AG08395 (cell line): ENCODE data around the gene PLEKHM3.
"Not testable (repeated sequence)": the region's sequence is repeated elsewhere in the genome, so short reads cannot be mapped to it uniquely, and the experiment has no call there.

Source experiments
- DNase-seq: peaks from one replicate; pipeline ENCODE4 v3.0.0; 2012; ENCODE audit warnings: mixed read lengths, low spot score

The PLEKHM3 gene

DNA sequence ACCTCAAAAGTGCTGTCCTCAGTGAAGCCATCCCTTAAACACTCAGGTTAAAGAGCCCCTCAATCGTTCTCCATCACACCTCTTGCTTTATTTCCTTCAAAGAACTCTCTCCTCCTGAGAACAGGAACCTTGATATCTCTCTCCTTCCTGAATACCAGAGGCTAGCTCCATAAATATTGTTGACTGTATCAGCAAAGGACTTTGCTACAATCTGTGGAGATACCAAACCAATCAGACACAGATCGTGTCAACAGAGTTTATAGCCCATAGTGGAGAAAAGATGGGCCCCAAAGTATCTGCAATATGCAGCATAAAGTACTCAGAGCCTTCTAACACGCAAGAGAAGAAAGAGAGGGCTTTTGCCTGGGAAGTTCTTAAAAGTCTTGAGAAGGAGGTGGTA lies 36.4 kb downstream of the PLEKHM3 start:
- no peak for DNase-seq

DNA sequence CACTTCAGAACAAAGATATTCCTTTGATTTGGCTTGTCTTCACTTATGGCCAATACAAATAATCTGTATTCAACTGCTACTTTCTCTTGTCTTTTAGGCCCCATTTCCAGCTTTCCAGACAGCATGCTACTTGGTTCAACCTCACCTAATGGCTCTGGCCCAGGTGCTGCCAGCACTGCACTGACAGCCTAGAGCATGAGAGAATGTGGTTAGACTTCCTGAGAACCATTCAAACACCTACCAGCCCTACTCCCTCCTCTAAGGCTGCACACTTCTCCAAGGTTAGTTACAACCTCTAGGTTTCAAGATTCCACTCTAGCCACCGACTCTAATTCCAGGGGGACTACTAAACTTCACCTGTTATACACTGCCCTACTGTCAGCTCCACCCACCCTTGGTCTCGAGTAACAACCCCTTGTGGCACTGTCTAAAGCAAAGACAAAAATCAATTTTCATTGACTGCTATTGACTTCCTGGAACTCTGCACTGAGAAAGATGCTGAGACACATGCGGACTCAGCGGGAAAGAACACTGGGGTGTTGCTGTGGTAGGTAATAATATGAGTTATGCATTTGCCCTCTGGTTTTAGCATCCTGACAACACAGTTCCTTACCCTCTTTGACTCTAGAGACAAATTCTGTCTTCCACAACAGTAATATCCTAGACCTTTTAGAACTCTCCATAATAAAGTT lies 38.2 kb downstream of the PLEKHM3 start:
- DNase-seq = no peak

DNA sequence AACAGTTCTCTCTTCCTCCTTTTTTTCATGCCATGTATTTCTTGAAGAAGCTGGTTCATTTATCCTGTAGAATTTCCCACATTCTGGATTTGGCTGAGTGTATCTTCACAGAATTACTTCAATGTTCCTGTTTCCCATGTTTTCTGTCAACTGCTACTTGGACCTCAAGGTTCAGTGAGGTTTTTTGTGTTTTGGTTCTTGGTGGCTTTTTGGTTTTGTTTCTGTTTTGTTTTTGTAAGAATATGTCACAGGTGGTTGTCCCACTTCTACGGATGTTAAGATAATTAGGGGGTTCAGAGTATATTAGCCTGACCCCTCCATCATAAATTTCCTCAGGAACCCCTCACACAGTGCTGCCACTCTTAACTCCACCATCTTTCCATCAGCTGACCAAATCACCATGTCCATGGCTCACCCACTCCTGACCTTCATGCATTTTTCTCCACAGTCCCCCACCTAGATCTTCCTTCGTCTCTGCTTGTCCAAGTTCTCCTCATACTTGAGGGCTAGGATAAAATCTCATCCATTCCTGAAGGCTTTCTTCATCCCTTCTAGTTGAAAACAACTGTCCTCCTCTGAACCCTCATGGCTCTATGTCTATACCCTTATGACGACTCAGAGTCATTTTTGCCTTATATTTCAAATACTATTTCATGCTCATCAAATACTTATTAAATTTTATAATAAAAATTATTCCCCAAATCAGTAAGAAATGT lies 40.4 kb downstream of the PLEKHM3 start:
- no peak for DNase-seq

DNA sequence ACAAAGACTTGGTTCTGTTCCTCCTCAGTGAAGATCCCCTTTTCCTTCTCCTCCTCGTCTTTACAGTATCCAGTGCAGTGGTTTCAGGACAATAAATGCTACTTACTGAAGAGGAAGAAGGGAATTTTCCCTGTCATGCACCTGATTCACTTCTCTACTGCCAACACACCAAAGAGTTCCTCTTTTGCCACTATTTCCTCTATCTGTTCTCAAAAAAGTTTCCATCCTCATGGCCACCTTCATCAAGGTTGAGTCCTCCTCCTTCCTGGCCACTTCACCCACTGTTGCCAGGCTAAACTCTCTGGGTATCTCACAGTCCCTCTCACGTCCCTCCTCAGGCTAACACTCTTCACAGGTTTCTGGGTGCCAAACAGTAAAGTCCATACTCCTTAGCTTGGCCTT lies 41.7 kb downstream of the PLEKHM3 start:
- DNase-seq = no peak

DNA sequence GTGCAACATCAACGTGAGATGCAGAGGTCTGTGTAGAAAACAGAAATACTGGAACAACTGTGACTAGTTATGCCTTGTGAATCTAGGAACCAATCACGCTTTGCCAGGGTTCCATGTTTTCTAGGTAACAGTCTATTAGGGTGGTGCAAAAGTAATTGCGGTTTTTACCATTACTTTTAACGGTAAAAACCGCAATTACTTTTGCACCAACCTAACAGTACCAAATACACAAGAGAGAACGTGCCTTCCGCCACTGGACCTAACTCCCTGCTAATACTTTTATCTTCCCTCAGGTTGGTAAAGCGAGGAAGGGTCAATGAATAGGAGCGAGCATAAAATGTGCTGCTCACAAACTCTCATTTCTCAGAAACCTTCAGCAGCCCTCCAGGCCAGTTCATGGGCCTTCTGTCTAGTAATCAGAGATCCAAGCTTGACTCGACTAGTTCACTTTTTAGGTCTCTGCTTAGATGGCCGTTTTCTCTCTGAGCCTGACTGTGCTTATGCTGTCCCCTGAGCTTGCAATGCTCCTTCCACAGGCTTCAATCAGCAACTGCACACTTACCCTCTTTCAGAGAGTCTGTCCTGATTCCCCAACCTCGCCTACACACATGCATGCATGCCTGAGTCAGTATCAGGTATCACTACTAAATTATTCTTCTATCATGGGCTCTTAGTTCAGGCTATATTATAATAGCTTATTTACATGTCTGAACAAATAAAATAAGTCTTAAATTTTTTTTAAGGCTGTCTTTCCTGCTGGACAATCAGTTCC lies 47.0 kb downstream of the PLEKHM3 start:
- DNase-seq = no peak

DNA sequence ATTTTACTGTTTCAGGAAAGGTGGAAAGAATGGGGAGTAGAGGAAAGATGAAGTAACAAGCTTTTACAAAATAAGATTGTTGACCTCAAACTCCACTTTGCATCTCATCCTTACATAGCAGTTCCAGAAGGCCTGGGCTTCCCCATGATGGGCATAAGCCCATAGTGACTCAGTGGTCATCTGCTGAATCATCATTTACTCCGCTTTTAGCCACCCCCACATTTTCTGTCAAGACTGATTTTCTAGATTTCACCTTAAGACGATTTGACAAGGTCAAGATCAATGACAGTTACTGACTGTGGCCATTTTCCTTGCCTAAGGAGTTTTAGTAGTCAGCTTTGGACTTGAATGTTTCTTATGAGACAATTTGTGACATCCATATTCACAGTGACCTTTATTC lies 49.4 kb downstream of the PLEKHM3 start:
- DNase-seq = no peak

DNA sequence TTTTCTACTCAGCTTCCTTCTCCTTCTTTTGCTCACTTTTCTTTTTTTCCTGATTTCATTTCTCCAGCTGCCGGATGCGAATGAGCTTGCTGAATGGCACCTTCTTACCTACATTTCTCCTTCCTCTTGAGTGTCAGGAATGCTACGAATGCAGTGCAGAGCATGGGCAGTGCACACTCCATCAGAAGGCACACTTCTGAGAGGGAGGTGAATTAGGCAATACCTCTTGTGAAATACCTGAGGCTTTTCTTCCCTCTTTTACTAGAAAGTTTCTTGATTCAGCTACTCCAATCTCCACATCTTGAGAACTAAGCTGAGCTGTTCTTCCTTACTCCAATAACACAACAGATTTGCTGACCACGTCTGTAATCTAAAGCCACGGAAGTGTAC lies 51.1 kb downstream of the PLEKHM3 start:
- no peak for DNase-seq

DNA sequence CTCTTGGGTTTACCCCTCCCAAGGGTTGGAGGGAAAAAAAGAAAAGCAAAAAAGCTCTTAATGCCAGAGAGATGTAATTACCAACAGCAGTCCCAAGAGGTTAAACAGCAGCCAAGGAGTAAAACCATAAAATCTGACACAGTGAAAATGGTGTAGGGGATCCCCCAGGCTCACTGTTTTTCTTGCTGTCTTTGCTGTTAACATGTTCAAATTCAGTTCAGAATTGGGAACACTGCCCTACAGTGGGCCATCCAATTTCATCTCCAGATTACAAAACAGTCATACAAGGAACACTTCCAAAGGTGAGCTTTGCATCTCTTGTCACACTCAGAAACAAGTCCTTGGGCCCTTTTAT lies 54.5 kb downstream of the PLEKHM3 start:
- DNase-seq = no peak

DNA sequence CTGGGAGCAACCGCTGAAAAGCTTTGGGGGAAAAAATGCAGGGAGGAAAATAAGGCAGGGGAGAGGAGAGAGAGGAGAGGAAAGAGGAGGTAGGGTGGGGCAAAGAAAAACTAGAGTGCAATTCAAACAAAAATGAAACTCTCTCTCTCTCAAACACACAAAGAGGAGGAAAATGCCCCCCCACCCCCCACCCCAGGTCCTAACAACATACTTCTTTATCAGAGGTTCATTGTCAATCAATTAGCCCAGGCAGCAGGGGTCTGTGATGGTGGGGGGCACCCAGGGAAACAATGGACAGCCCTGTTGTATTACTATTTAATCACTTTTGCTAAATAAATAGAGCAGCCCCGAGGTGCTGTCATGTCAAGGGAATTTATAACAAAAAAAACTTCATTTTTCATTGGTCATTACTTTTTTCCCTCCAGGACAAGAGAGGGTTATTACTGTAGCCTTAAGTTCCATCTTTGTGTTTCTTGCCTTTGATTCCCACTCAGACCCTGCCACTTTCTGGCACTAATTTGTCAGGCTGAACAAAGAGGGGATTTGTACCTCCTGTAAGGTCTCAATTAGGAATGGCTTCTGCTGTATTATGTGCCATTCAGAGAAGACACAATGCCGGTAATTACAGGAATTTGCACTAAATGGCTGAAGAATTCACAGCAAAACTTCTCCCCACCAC lies 55.0 kb downstream of the PLEKHM3 start:
- no peak for DNase-seq

DNA sequence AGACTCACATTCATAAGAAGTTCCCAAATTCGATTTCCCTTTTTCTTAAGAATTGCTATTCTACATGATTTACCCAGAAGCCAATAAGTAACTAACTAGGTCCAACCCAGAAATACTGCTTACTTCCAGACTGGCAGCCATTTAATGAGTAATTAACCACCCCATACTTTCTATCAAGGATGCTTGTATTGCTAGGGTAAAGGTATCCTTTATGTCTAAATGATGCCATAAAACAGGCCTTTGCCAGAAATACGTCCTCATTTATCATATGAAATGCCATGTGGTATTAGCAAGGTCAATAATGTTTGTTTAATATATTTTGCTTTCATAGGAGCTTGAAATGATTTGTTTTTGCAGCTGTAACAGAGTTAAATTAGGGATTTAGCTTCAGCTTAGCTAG lies 56.1 kb downstream of the PLEKHM3 start:
- DNase-seq = no peak

DNA sequence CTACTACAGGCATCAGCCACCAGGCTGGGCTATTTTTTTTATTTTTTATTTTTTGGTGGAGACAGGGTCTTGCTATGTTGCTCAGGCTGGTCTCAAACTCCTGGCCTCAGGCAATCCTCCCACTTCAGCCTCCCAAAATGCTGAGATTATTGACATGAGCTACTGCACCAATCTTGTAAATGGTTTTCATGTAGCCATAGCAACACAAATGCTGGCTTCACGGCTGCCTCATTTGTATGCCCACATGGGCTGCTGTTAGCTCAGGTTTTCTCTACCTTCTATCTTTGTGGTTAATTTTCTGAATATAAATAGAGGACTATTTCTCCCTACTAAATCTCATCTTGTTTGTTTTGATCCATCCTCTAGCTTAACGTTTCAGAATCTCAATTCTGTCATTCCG lies 58.2 kb downstream of the PLEKHM3 start:
- no peak for DNase-seq

DNA sequence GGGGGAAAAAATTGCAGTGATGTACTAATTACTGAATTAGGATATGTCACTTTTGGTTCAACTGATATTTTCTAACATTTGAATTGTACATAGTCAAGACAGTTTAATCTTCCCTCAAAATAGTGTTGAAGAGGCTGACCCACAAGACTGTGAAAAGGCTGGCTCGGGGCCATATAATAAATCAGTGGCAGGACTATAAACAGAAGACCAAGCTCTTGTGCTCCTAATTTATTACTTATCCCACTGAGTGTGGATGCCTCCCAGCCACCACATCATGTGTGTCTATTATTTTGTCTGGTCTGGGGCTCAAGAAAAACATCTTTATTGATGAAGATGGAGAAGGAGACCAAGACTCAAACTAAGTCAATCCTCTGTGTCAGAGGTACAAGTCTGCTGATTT lies 64.4 kb downstream of the PLEKHM3 start:
- no peak for DNase-seq

DNA sequence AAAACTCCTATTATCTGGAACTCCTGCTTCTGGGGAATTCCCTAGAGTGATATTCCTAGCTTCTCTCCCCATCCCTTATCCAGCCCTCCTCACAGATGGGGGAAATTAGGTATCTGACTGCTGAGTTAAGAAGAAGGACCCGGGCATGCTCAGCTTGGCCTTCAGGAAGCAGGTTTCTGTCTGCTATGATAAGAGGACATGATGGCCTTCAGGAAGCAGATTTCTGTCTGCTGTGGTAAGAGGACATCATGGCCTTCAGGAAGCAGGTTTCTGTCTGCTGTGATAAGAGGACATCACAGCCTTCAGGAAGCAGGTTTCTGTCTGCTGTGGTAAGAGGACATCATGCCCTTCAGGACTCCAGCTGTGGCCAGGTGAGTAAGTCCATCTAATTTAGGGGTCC lies 65.2 kb downstream of the PLEKHM3 start:
- no peak for DNase-seq

DNA sequence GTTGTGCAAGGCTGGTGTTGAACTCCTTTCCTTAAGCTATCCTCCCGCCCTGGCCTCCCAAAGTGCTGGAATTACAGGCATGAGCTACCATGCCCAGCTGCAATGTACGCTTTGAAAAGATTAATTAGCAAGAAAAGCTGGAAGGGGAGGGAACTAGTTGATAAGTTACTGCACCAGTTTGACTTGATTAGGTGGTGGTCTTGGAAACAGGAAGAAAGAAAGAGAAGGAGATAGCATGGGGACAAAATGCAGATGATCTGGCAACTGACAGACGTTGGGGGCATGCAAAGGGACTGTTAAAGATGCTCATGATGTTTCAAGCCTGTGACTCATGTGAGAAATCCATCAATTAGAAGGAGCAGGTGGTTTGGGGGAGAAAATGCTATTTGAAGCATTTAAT lies 68.6 kb downstream of the PLEKHM3 start:
- no peak for DNase-seq

DNA sequence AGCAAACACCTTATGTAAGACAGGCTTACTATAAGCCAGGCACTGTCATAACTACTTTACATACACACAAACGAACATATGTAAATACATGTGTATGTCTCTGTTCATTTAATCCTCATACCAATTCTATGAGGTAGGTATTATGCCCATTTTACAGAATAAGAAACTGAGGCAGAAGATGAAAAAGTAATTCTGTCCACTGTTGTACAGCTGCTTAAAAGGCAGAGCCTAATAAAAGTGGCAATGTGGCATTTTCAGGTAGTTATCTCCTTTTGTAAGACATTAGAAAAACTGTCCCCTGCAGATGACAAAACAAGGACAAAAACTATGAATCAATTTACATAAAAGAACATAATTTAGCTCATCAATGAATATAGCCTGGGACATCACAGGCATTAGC lies 69.9 kb downstream of the PLEKHM3 start:
- DNase-seq = no peak

DNA sequence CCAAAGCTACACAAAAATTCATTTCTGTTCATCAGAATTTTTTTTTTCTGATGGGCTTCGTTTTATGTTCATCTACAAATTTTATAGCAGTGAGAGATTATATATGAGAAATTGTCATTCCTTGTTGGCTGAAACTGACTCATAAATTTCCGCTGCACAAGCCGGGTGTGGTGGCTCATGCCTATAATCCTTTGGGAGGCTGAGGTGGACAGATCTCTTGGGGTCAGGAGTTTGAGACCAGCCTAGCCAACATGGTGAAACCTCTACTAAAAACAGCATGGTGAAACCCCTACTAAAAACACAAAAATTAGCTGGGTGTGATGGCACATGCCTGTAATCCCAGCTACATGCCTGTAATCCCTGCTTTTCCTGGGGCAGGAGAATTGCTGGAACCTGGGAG lies 72.0 kb downstream of the PLEKHM3 start:
- DNase-seq = no peak

DNA sequence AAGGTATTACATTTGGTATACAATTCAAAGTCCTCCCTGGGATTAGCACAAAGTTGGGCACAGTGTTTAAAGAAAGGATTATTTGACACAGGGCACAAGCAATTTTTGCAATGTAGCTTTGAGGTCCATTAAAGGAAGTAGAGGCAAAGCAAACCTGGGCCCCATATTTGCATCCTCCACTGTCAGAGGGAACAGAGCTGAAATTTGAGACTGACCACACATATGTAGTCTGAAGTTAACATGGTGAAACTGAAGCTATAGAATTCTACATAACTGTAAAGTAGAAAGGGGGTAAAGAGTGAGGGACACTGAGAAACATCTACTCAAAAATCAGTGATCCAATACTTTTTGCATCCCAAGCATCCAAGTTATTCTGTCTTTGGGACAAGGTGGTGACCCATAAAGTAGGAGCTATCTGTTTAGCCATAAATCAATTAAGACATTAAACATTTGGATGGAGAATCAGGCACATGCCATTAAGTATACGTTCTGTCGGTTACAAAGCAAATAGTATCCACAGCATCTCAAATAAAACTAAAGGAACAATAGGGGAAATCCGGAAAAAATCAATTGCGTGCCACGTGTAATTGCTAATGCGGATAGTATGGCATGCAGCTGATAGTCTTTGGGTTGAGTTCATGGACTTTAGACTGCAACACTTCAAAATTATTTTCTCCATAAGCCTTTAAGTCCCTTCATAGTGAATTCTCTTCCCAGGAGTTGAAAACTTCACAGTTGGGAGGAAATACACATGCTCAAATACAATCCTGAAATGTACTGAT lies 72.6 kb downstream of the PLEKHM3 start:
- no peak for DNase-seq

DNA sequence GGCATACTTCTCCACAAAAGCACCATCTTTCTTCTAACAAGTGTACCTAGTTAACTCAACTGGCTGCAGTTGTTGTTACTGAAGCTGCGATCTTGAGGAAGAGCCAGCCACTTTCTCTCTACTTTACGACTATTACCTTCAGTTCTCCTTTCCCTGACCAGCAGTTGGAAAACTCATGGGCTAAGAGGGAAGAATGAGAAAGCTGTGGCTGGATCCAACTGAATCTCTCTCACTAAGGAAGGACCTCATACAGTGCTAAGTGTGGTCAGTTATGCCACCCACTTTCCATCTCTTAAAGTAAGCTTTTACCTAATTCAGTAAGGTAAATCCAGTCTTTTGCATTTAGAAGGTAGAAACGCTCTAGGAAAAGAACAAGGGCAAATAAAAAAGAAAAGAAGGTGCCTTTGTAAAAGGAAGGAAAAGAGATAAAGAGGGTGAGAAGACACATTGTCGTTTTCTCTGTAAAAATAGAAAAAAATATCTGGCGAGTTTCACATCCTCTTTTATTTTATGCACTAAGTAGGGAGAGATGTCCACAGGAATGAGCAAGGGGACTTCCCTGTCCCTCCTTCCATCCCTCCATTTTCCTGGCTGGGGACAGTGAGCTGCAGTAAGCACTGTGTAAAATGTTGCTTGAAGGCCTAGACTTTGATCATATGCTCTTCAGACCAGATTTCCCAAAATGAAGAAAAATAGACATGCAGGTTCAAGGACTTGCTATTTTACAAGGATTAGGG lies 73.4 kb downstream of the PLEKHM3 start:
- no peak for DNase-seq

DNA sequence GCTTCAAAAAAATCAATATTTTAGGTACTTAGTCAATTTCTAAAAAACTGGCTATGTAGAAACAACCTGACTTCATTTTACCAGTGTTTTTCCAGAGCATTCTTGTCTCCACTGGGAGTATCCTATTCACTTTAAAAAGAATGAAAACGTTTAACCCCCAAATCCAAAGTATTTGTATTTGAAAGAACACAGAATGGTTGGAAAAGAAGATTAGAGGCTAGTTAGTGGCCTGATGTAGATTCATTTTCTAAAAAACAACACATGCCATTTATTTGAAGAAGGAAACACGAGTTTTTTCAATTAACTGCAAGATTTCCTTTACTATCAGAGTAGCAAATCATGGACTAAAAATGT lies 74.6 kb downstream of the PLEKHM3 start:
- DNase-seq = no peak

DNA sequence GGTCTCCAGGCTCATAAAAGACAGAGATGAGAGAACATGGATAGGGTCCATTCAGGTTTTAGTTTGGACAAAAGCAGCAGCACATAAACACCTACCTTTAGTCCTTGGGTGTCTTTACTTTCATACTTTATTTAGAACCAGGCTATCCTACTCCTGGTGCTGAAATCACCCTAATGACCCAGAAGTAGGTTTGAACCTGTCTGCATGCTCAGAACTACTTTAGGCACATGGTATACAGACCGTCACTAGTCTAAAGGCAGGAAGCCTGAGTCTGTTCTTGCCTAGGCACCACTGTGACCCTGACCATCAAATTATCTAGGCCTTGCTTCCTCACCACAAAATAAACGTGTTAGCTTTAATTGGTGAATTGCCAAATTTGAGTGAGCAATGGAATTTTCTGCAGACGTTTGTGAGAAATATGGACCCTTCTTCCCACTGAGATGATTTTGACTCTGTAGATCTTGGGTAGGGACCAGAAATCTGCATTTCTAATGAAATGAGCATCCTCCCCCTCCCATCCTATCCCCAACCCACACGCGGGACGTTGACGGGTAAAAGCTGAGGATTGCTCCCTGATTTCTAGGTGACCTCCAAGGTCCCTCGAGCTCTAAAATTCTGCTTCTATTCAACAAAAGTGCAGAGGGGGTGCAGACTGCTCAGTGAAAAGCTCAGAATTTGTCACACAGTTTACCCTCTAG lies 75.1 kb downstream of the PLEKHM3 start:
- no peak for DNase-seq

DNA sequence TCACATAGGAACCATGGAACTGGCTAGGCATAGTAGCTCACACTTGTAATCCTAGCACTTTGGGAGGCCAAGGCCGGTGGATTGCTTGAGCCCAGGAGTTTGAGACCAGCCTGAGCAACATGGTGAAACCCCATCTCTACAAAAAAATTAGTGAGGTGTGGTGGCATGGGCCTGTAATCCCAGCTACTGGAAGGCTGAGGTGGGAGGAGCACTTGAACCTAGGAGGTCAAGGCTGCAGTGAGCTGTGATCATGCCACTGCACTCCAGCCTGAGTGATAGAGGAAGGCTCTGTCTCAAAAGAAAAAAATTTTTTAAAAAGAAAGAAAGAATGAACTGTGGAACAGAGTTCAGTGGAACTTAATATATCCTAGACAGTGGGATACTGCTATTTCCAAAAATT lies 76.1 kb downstream of the PLEKHM3 start:
- DNase-seq = not testable (repeated sequence)
